HuH-7 (cell line): Measurements from ENCODE around the gene CHMP1A.
A peak's percentile ranks its signal among the peaks of the same experiment; 100 is the strongest.
"Not testable (repeated sequence)": the region's sequence is repeated elsewhere in the genome, so short reads cannot be mapped to it uniquely, and the experiment has no call there.

Source experiments
- DNase-seq: peaks from one replicate; pipeline ENCODE4 v3.0.0; 2011; ENCODE audit warnings: low spot score

CHMP1A gene

GRCh38 chr16:89691986-89692569 lies 34.6 kb upstream of the CHMP1A start:
- no peak for DNase-seq

DNA sequence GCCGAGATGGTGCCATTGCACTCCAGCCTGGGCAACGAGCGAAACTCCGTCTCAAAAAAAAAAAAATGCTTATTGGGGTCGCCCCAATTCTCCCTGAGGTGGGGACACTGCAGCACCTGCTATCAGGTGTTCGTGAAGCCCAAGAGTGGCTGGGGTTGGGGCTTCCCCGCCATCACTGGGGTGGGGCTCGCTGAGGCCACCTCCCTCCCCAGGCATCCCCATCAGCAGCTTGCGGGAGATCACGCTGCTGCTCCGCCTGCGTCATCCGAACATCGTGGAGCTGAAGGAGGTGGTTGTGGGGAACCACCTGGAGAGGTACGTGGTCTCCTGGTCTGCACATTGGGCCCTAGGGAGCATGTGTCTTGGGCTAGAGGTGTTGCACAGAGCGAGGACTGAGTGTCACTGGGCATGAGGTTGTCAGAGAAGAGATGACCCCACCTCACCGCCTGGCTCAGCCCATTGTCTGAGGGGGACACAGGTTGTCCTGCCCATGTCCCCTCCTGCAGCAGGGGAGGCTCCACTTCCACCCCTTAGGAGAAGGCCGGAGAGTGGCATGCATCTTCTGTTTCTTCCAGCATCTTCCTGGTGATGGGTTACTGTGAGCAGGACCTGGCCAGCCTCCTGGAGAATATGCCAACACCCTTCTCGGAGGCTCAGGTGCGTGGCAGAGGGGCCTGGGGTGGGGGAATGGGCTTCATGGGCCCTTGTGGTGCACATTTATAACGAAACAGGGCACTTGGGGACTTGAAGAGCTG lies 33.9 kb upstream of the CHMP1A start:
- DNase-seq: no peak

- no peak for DNase-seq
These were observed 32.9 kb upstream of the CHMP1A start for GRCh38 chr16:89690392-89690901.

DNA sequence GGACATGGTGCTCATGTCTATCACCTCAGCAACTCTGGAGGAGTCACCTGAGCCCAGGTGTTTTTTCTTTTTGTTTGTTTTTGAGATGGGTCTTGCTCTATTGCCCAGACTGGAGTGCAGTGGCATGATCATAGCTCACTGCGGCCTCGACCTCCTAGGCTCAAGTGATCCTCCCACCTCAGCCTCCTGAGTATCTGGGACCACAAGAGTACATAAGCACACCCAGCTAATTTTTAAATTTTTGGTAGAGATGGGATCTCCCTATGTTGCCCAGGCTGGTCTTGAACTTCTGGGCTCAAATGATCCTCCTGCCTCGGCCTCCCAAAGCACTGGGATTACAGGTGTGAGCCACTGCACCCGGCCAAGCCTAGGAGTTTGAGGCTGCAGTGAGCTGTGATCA lies 32.1 kb upstream of the CHMP1A start:
- not testable (repeated sequence) for DNase-seq

- DNase-seq: no peak
These were observed 31.6 kb upstream of the CHMP1A start for GRCh38 chr16:89689142-89689541.

- no peak for DNase-seq
These were observed 30.9 kb upstream of the CHMP1A start for GRCh38 chr16:89688395-89688794.

- DNase-seq: peak; percentile 99
These were observed 29.8 kb upstream of the CHMP1A start for GRCh38 chr16:89687092-89687940.

GRCh38 chr16:89686520-89687091 lies 29.1 kb upstream of the CHMP1A start, which contains the start of gene CDK10:
TSS of gene CDK10 (plus strand) at chr16:89686689. CDS start at chr16:89686711, 22 bp downstream.
- DNase-seq: peak; percentile 99

- no peak for DNase-seq
These were observed 28.4 kb upstream of the CHMP1A start for GRCh38 chr16:89685916-89686315.

DNA sequence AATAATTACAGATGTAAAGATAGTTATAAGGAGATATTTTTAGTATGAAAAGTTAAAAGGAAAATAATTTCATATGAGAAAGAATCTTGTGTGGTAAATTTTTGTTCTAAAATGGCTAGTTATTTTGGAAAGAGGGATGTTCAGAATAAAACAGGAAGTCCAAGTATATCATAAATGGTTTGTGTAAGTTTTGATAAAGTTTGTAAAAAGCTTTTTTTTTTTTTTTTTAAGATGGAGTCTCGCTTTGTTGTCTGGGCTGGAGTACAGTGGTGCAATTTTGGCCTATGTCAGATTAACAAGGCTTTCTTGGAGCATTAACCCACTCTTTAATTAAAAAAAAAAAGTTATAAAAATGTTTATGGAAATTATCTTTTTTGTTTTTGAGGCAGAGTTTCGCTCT lies 20.8 kb upstream of the CHMP1A start:
- DNase-seq: no peak

DNA sequence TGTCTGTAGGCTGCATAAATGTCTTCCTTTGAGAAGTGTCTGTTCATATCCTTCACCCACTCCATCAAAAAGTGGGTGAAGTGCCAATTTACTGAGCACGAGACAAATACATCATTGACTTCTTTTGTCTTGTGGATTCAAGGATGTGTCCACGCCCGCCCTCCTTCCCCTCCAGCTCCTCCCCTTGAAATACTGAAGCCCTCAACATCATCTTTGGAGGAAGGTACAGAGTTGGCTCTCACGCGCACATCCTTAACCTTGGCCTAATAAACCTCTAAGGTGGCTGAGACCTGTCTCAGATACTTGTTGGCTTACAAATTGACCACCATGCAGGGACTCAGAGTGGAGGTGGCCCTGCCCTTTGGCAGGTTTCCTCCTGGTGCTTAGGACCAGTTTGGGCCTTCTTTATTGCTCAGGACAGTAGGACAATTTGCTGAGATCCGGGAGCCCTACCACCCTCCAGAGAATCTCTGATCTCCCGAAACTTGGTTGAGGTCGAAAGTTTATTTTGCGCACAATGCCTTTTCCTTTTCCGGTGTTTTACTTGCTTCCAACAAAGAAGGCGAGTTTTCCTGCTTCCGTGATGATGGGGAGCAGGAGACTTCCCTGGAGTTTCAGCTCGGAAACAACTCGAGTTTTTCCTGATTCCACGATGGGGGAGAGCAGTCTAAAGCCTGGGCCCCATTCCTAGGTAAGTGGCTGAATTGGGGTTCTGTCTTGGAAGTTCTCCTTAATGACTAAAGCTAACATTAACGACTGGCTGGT lies 14.9 kb upstream of the CHMP1A start:
- DNase-seq: no peak

- DNase-seq: not testable (repeated sequence)
These were observed 14.1 kb upstream of the CHMP1A start for GRCh38 chr16:89671565-89671964.

- DNase-seq: no peak
These were observed 13.3 kb upstream of the CHMP1A start for GRCh38 chr16:89670496-89671431.

DNA sequence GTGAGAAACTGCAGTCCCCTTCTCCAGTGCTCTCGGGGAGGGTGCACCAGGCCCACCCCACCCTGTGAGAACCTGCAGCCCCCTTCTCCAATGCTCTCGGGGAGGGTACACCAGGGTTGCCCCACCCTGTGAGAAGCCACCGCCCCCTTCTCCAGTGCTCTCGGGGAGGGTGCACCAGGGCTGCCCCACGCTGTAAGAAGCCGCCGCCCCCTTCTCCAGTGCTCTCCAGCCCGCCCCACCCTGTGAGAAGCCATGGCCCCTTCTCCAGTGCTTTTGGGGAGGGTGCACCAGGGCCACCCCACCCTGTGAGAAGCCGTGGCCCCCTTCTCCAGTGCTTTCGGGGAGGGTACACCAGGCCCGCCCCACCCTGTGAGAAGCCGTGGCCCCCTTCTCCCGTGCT lies 12.2 kb upstream of the CHMP1A start:
- DNase-seq: no peak

DNA sequence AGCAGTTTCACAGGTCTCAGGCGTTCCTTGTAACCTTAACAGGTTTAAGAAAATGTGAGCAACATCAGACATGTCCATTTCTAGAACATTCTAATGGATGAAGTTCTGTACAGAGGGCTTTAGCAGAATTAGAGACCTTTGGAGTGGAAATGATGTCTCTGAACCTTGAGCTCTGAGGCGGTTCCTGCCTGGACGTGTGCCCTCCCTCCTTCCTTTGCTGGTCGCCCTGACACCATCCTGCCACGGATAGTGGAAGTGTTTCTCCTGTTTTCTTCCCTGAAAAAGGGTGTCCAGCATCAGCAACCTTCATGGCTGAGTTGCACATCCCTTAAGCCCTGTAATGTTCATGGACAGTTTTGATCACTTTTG lies 11.3 kb upstream of the CHMP1A start:
- no peak for DNase-seq

DNA sequence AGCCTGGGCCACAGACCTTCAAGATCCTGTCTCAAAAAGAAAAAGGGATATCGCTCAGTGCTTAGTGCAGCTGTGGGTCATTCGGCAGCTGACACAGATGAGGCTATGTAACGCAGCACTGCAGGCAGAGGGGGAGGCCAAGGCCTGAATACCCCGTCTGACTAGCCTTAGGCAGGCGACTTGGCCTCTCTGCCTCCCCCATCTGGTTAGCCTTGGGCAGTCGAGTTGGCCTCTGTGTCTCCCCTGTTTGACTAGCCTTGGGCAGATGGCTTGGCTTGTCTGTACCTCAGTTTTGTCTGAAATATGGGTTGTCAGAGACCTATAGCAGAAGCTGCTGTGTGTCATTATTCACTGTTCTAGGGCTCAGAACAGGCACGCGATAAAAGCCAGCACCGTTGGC lies 10.1 kb upstream of the CHMP1A start:
- no peak for DNase-seq

DNA sequence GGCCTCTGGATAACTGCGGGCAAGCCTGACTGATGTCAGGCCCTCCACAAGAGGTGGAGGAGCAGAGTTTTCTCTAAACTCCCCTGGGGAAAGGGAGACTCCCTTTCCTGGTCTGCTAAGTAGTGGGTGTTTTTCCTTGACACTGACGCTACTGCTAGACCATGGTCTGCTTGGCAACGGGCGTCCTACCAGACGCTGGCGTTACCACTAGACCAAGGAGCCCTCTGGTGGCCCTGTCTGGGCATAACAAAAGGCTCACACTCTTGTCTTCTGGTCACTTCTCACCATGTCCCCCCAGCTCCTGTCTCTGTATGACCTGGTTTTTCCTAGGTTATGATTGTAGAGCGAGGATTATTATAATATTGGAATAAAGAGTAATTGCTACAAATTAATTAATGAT lies 9.5 kb upstream of the CHMP1A start:
- not testable (repeated sequence) for DNase-seq

- not testable (repeated sequence) for DNase-seq
These were observed 6.7 kb upstream of the CHMP1A start for GRCh38 chr16:89664238-89664637.

GRCh38 chr16:89661215-89661614 lies 3.7 kb upstream of the CHMP1A start:
- no peak for DNase-seq

GRCh38 chr16:89660146-89660545 lies 2.6 kb upstream of the CHMP1A start:
- DNase-seq: no peak
